Activated CD8-positive, alpha-beta memory T cell treated with anti-CD3 and anti-CD28 coated beads for 4 hours (primary cell): ENCODE results near the gene SORCS2.

Experiments
- DNase-seq, 2 donors: peaks; one replicate each; pipeline ENCODE4 v3.0.0-alpha.2; 2020; ENCODE audit warnings: low read depth in 2 of 2

The SORCS2 gene

DNA sequence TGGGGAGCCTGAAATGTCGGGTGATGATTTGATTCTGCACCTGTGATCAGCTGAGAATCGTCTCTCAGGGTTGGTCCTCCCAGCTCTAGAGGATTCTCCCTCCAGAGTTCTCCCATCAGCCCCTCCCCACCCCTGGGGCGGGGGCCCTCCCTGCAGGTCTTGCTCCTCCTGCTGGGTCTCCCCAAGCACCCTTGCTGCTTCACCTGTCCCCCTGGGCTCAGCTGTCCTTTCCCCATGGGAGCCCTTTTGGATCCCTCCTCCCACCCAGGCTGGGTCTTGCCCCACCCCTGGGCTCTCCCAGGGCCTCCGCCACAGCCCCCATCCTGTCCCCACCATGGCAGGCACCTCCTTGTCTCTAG, 220.2 kb downstream of the SORCS2 start:
- no peak for DNase-seq

DNA sequence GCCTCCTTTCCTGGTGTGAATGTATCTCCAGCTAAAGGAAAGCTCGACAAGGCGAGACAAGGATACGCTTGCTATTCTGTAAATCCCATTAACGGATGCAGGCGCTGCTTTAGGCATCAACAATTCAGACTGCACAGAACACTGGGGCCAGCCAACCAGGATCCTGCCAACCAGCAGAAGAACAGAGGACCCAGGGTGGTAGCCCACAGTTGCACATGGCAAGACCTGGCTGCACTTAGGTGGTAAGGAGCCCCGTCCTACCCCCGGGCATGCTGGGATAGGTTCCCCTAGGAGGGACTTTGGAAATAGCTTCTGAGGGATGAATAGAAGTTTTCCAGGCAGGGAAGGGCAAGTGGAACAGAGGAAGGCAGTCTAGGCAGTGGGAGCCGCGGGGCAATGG, 221.7 kb downstream of the SORCS2 start:
- no peak for DNase-seq

DNA sequence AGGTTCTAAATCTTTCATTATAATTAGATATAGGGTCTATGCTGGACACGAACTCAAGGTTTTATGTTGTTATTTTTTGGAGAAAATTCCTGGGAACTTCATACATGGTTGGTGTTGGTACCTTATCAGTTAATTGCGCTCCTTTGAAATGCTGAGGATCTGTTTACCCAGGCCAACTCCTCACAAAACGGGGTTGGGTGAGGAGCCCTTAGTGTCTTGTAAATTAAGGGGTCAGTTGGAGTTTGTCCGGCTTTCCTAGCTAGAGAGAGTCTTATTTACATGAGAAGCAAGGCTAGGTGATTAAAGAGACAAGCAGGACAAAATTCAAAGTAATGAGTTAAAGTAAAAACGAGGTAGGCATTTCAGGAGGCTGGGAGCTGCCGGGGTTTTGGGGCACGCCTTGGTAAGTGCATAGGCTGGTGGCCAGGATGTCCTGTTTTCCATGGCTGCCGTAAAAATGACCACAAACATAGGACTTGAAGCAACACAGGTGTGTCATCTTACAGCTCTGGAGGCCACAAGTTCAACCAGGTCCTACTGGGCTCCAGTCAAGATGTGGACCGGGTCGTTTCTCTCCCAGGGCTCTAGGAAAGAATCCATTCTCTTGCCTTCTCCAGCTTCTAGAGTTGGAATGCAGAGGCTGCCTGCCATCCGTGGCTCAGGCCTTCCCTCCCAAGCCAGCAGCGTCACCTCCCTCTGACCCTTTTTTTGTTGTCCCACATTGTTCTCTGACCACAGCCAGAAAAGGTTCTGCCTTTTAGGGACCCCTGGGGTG, 222.6 kb downstream of the SORCS2 start:
- DNase-seq, result no peak

DNA sequence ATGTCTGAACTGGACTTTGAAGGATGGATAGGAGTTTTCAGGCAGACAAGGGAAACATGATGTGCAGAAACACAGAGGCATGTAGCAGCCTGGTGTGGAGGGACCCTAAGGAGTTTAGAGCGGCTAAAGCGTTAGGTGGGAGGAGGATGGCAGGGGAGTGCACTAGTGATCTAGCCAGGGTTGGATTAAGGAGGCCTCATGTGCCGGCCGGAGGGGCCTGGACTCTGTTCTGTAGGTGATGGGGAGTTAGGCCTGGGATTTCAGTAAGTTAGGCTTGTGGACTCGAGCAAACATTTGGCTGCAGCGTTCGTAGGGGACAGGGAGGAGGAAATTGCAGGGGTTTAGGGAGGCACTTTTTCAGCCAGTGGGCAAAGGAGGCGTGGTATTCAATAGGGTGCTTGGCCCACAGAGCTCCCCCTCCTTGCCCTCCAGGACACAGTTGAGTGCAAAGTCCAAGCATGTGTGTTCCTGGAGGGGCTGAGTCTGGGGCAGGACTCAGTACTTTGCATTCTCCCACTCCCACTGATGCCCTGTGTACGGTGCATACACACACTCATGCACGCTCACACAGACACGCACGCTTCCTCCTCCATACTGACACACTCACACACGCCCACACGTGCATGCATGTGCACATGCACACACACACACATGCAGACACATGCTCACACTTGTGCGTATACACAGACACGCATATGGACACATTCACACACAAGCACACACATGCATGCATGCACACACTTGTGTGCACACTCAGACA, 223.8 kb downstream of the SORCS2 start:
- no peak for DNase-seq

DNA sequence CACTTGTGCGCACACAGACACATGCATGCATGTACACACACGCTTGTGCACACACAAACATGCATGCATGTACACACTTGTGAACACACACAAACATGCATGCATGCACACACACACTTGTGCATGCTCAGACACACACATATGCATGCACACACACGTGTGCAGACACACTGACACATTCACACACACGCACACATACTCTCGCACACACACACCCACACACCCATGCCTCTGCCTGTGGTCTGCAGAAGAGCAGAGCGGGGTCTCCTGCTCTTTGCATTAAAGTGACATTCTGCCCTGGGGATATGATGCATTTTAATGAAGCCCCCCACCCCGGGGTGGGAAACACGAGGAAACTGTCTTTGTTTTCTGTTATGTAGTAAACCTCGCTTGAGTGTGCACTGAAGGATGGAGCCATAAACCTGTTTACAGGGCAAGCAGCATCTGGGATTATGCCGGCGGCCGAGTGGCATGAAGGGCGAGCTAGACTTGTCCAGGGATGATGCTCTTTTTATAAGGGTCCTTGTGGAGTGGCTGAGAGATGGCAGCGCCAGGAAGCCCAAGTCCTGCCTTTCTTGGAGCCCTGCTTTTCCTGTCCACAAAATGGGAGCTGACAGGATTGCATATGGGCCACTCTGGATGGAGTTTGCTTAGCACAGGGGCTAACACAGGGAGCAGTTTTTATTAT, 224.6 kb downstream of the SORCS2 start:
- no peak for DNase-seq

GRCh38 chr4:7417639-7418038, 225.3 kb downstream of the SORCS2 start:
- DNase-seq, result no peak

DNA sequence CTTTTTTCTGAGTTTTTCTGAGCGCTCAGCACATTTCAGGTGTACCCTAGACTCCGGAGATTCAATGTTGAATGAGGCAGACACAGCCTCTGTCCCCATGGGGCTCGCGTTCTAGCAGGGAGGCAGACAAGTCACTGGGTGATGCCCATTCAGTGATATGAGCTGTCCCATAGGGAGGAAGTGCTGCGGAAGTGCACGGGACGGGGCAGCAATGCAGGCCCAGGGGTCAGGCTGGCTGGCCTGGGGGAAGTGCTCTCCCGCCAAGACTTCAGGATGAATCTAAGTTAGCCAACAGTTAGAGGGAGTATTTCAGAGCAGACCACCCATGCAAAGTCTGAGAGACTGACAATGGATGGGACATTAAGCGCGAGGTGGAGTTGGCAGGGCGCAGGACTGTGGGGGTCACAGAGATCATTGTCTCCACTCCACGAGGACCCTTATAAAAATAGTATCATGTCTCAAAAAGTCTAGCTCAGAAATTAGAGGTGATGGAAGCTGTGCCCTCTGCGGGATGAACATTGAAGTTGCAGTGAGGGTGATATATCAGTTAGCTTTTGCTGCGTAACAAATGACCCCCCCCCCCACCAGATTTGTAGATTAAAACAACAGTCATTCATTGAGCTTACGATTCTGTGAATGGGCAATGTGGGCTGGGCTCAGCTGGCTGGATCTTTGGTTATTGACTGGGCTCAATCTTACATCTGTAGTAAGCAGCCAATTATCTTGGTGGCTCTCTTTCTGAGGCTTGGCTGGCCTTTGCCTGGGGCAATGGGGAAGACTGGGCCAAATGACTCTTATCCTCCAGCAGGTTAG, 226.0 kb downstream of the SORCS2 start:
- no peak for DNase-seq

DNA sequence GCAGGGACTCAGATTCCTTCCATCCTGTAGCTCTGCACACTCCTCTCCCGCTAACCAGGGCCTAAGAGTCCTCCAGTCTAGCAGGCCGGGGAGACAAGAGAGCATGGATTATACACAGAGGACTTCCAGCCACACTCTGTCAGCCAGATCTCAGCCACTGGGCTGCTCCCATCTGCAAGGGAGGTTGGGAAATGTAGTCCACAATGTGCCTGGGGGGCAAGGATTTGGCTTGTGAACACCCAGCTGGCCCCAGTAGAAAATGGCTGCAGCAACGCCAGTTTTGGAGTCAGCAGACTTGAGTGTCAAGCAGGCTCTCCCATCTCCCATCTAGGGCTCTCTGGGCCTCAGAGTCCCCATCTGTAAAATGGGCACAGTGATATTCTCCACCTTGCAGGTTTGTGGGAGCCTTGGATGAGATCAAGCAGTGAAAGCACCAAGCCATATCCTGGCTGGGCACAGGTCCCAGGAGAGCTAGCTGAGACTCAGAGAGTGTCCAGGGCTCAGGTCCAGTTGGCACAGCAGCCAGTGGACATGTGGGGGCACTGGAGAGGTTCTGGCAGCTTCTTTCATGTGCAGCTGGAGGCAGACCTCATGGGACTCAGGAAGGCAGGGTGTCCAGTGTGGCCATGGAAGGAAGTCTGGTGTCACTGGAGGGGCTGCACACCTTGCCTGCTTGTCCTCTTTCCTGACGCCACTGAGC, 227.8 kb downstream of the SORCS2 start:
- no peak for DNase-seq

GRCh38 chr4:7420661-7421040, 228.3 kb downstream of the SORCS2 start:
- DNase-seq, result no peak

GRCh38 chr4:7421356-7422150, 229.2 kb downstream of the SORCS2 start:
- DNase-seq, result no peak

DNA sequence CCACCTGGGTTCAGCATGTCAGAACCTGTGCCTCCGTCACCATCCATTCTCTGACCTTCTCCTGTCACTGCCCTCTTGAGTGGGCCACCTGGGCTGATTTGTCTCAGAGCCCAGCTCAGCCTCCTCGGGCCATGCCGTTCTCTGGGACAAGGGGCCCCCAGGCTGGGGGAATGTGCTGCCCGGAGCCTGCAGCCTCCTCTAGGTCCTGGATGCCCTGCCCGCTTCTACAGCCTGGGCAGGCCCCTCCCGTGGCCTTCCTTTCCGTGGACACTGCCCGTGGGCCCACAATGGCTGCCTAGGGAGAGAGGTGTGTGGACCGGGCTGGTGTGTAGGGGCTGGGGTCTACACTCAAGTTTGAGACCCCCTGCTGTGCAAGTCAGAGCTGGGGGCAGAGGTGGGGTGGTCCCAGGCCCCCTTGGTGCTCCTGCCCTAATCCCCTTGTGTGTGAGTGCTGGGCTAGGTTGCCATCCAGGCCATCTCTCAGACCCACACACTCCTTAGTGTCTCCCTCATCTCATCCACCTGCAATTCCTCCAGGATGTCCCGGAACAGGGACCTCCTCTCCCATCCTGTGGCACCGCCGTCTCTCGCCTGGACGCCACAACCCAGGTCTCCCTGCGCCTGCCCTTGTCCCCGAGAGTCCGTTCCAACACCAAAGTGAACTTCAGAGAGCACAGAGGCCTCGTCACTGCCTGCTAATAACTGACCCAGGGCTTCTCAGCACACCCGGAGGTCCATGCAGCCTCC, 230.0 kb downstream of the SORCS2 start:
- no peak for DNase-seq

- no peak for DNase-seq
Observed at GRCh38 chr4:7422898-7423180, 230.5 kb downstream of the SORCS2 start.

DNA sequence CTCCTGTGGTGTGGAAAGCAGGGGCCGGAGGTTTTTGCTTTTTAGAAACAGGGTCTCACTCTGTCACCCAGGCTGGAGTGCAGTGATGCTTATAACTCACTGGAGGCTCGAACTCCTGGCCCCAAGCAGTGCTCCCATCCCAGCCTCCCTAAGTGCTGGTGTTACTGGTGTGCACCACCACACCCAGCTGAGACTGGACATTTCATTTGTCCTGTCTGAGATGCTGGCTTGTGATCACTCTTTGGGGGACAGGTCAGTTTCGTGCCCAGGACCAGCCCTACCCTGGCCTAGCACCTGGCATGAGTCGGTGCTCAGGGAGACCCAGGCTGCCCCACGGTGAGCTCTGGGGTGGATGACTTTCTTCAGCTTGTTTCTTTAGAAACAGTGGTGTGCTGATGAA, 231.1 kb downstream of the SORCS2 start:
- DNase-seq, result no peak

- DNase-seq, result no peak
Observed at GRCh38 chr4:7423801-7424552, 231.6 kb downstream of the SORCS2 start.

GRCh38 chr4:7424553-7425111, 232.3 kb downstream of the SORCS2 start:
- DNase-seq, result no peak

DNA sequence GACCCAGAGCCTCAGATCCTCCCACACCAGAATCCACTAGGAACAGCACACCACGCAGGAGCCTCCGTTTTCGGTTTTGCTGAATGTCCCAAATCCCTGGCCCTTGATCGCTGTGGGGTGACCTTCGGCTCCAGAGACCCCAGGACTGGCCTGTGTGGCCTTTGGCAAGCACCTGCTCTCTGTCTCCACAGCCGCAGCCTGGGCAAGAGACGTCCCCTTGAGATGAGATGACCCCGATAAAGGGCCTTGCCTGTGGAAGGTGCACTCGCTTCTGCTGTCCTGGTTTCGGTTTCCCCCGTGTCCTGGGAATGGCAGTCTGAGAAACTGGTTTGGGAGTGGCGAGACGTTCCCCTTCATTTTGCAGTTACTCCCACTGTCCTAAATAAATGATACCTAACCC, 232.8 kb downstream of the SORCS2 start:
- no peak for DNase-seq

GRCh38 chr4:7425591-7426468, 233.5 kb downstream of the SORCS2 start:
- no peak for DNase-seq
